Measurements from ENCODE around the gene HCK.

DNA sequence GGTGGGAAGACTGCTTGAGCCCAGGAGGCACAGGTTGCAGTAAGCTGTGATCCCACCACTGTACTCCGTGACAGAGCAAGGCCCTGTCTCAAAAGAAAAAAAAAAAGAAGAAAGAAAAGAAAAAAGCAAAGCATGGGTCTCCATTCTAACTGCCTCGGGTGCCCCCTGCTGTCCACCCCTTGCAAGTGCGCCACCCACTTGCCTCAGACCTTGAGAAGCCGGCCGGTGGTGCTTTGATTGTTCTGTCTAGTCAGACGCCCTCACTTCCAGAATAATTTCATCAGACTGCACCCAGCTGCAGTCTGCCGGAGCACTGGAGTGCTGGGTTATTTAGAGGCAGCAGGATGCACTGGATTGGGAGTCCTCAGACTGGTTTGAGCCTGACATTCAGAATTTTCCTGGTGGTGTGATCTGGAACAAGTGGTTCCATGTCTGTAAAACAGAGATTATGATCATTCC lies 39.9 kb downstream of the HCK start:
- TF ChIP-seq, protein P1, sequence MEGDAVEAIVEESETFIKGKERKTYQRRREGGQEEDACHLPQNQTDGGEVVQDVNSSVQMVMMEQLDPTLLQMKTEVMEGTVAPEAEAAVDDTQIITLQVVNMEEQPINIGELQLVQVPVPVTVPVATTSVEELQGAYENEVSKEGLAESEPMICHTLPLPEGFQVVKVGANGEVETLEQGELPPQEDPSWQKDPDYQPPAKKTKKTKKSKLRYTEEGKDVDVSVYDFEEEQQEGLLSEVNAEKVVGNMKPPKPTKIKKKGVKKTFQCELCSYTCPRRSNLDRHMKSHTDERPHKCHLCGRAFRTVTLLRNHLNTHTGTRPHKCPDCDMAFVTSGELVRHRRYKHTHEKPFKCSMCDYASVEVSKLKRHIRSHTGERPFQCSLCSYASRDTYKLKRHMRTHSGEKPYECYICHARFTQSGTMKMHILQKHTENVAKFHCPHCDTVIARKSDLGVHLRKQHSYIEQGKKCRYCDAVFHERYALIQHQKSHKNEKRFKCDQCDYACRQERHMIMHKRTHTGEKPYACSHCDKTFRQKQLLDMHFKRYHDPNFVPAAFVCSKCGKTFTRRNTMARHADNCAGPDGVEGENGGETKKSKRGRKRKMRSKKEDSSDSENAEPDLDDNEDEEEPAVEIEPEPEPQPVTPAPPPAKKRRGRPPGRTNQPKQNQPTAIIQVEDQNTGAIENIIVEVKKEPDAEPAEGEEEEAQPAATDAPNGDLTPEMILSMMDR (IDR thresholded peaks at IDR 0.05; ENCODE audit: insufficient read depth, low read depth, low read length): peak; percentile 90
- TF ChIP-seq EZH2 (IDR thresholded peaks at IDR 0.05; ENCODE audit: insufficient read depth, low read length): no peak
